Loucy (cell line): ENCODE measurements around the gene DUSP5.
"Not testable (repeated sequence)": the region's sequence is repeated elsewhere in the genome, so short reads cannot be mapped to it uniquely, and the experiment has no call there.

Experiments used
- H2AFZ ChIP-seq: fragments of 200-600 bp; sonication (generic); 2 replicates; pipeline ENCODE4 v1.6.0; 2016; ENCODE audit warnings: antibody characterized with exemption, mild to moderate bottlenecking, low read length, moderate library complexity
- H3F3A ChIP-seq: fragments of 200-600 bp; 2 replicates; pipeline ENCODE4 v1.6.0; 2016; ENCODE audit warnings: antibody characterized with exemption, low read depth, mild to moderate bottlenecking
- H3K27me3 ChIP-seq: fragments of 200-600 bp; sonication (generic); 2 replicates; pipeline ENCODE4 v1.6.1; 2014; ENCODE audit warnings: low read length, mild to moderate bottlenecking; ENCODE audit not compliant: insufficient read depth, poor library complexity, severe bottlenecking
- H3K36me3 ChIP-seq: fragments of 200-600 bp; sonication (generic); 2 replicates; pipeline ENCODE4 v1.6.1; 2016; ENCODE audit warnings: low read length; ENCODE audit not compliant: insufficient read depth
- H3K4me1 ChIP-seq: fragments of 200-600 bp; sonication (generic); 2 replicates; pipeline ENCODE4 v1.5.1; 2014; ENCODE audit warnings: low read length, mild to moderate bottlenecking; ENCODE audit not compliant: insufficient read depth, poor library complexity, severe bottlenecking
- H3K4me2 ChIP-seq: fragments of 200-600 bp; sonication (generic); 2 replicates; pipeline ENCODE4 v1.6.0; 2014; ENCODE audit warnings: antibody characterized with exemption, low read length, low read depth, mild to moderate bottlenecking; ENCODE audit not compliant: poor library complexity, severe bottlenecking
- H3K4me3 ChIP-seq: fragments of 200-600 bp; sonication (generic); 2 replicates; pipeline ENCODE4 v1.5.1; 2014; ENCODE audit warnings: low read length, mild to moderate bottlenecking, mixed read lengths; ENCODE audit not compliant: poor library complexity, severe bottlenecking
- H3K79me2 ChIP-seq: fragments of 200-600 bp; sonication (generic); 2 replicates; pipeline ENCODE4 v1.6.1; 2014; ENCODE audit warnings: low read length; ENCODE audit not compliant: insufficient read depth
- H3K9ac ChIP-seq: fragments of 200-600 bp; sonication (generic); 2 replicates; pipeline ENCODE4 v1.6.0; 2014; ENCODE audit warnings: mild to moderate bottlenecking, low read depth, low read length, moderate library complexity; ENCODE audit not compliant: poor library complexity, severe bottlenecking
- H3K9me2 ChIP-seq: fragments of 200-600 bp; sonication (generic); replicated peaks from 2 replicates; pipeline ENCODE4 v1.6.1; 2016; ENCODE audit warnings: low read depth, low read length, mixed read lengths
- H3K9me3 ChIP-seq: fragments of 200-600 bp; sonication (generic); 2 replicates; pipeline ENCODE4 v1.6.1; 2014; ENCODE audit warnings: mild to moderate bottlenecking, antibody characterized with exemption, low read length, low read depth; ENCODE audit not compliant: insufficient read depth
- H4K20me1 ChIP-seq: fragments of 200-600 bp; sonication (generic); 2 replicates; pipeline ENCODE4 v1.6.0; 2014; ENCODE audit warnings: antibody characterized with exemption, low read length, mild to moderate bottlenecking; ENCODE audit not compliant: insufficient read depth, poor library complexity, severe bottlenecking
- EZH2phosphoT487 ChIP-seq: fragments of 200-600 bp; IDR thresholded peaks from 2 replicates; pipeline ENCODE4 v1.6.1; 2018; ENCODE audit warnings: antibody characterized with exemption, mild to moderate bottlenecking, moderate library complexity, borderline replicate concordance
- TF ChIP-seq, protein P1 (sequence below): fragments of 200-600 bp; sonication (generic); conservative IDR thresholded peaks from 2 replicates; pipeline ENCODE4 v1.5.1; 2014; ENCODE audit warnings: mild to moderate bottlenecking, antibody characterized with exemption, low read length

Gene DUSP5

DNA sequence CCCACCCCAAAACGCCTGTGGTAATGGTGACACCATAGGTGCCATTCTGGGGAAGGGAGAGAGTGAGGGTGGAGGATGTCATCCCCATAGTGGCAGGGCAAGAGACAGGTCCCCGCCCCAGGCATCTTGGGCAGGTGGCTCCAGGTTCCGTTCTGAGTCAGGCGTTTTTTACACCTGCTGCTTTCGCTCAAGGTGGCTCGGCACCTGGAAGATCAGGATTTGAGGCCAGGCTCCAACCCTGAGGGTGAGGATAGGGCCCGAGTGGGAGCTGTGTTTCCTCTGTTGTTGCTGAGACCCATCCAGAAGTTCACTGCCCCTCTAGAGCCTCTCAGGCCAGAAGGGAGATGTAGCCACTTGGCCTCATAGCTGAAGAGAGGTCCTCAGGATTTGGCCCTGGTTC lies 36.6 kb upstream of the DUSP5 start:
- Histone ChIP-seq H3K4me1 (peaks cover 42% of the 10 kb centered on the region), H3K79me2 (no peaks in the 10 kb centered on the region), H3F3A (no peaks in the 10 kb centered on the region), H3K9me3 (no peaks in the 10 kb centered on the region), H3K9me2 (no peaks in the 10 kb centered on the region), H2AFZ (no peak overlapping the region), H3K9ac (no peak overlapping the region), H4K20me1 (no peaks in the 10 kb centered on the region), H3K4me2 (no peak overlapping the region), H3K27me3 (no peaks in the 10 kb centered on the region), H3K4me3 (no peak overlapping the region), H3K36me3 (no peaks in the 10 kb centered on the region)
- no peak for TF ChIP-seq EZH2phosphoT487

DNA sequence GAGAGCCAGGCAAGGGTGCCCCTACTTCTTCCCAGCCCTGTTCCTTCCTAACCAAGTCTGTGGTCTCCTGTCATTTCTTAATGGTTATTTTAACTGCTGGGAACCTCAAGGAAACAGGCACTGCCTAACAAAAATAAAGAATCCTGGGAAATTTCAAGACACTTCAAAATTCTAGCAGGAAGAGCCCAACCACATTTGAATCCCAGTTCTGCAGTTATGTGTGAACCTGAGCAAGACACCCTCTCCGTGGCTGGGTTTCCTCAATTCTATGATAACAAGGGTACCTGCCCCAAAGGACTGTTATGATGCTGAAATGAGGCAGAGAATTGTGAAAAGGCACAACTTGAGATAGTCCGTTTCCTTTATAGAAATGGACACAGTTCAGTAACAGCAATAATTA lies 36.2 kb upstream of the DUSP5 start:
- no peak overlapping the region for H3K4me2 ChIP-seq
- no peaks in the 10 kb centered on the region for H3K27me3 ChIP-seq
- H3K36me3 ChIP-seq = no peaks in the 10 kb centered on the region
- no peaks in the 10 kb centered on the region for H3K9me3 ChIP-seq
- no peaks in the 10 kb centered on the region for H3F3A ChIP-seq
- no peak overlapping the region for H2AFZ ChIP-seq
- no peaks in the 10 kb centered on the region for H4K20me1 ChIP-seq
- no peak for TF ChIP-seq EZH2phosphoT487
- TF ChIP-seq, protein P1, sequence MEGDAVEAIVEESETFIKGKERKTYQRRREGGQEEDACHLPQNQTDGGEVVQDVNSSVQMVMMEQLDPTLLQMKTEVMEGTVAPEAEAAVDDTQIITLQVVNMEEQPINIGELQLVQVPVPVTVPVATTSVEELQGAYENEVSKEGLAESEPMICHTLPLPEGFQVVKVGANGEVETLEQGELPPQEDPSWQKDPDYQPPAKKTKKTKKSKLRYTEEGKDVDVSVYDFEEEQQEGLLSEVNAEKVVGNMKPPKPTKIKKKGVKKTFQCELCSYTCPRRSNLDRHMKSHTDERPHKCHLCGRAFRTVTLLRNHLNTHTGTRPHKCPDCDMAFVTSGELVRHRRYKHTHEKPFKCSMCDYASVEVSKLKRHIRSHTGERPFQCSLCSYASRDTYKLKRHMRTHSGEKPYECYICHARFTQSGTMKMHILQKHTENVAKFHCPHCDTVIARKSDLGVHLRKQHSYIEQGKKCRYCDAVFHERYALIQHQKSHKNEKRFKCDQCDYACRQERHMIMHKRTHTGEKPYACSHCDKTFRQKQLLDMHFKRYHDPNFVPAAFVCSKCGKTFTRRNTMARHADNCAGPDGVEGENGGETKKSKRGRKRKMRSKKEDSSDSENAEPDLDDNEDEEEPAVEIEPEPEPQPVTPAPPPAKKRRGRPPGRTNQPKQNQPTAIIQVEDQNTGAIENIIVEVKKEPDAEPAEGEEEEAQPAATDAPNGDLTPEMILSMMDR = no peak
- H3K79me2 ChIP-seq = no peaks in the 10 kb centered on the region
- H3K9me2 ChIP-seq = no peaks in the 10 kb centered on the region
- no peak overlapping the region for H3K4me3 ChIP-seq
- H3K4me1 ChIP-seq = peaks cover 41% of the 10 kb centered on the region
- H3K9ac ChIP-seq = no peak overlapping the region

DNA sequence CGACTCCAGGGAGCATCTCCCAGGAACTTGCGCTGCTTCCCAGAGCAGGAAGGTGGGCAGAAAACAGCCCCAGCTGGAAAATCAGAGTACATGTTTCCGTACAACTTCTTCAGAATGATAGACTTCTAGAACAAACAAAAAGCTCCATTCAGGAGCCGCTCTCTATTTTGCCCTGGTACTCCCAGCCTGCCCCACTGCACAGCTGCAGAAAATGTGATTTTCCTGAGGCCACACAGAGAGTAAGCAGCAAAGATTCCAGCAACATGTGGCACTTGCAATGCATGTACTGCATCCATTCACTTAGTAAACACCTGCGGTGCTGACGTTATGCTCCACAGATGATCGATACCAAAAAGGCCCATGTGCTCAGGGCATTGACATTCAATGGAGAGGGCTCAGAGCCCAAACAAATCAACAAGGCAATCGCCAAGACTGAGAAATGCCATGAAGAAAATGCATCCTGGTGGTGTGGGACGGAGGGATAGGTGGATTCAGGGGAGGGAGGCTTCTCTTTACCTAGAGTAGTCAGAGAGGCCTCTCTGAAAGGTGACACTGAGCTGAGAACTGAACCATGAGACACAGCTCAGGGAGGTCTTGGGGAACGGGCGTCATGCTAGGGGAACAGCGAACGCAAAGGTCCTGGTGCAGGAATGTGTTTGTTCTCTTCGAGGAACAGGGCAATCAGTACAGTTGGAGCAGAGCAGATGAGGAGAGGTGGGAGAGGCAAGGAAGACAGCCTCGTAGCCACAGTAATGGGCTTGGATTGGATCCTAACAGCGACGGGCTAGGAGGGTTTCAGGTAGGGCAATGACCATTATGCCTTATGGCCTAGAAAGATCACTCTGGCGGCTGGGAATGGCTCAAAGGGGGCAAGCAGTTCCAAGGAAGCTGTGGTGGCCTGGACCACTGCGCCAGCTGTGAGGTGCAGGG lies 35.3 kb upstream of the DUSP5 start:
- no peak overlapping the region for H3K4me2 ChIP-seq
- H3K4me3 ChIP-seq = no peak overlapping the region
- no peaks in the 10 kb centered on the region for H3K9me2 ChIP-seq
- H3K4me1 ChIP-seq = peaks cover 41% of the 10 kb centered on the region
- no peak overlapping the region for H2AFZ ChIP-seq
- no peaks in the 10 kb centered on the region for H3K27me3 ChIP-seq
- H4K20me1 ChIP-seq = no peaks in the 10 kb centered on the region
- no peaks in the 10 kb centered on the region for H3K79me2 ChIP-seq
- no peaks in the 10 kb centered on the region for H3F3A ChIP-seq
- H3K36me3 ChIP-seq = no peaks in the 10 kb centered on the region
- TF ChIP-seq, protein P1 = no peak
- TF ChIP-seq EZH2phosphoT487 = no peak
- H3K9me3 ChIP-seq = no peaks in the 10 kb centered on the region
- H3K9ac ChIP-seq = no peak overlapping the region

DNA sequence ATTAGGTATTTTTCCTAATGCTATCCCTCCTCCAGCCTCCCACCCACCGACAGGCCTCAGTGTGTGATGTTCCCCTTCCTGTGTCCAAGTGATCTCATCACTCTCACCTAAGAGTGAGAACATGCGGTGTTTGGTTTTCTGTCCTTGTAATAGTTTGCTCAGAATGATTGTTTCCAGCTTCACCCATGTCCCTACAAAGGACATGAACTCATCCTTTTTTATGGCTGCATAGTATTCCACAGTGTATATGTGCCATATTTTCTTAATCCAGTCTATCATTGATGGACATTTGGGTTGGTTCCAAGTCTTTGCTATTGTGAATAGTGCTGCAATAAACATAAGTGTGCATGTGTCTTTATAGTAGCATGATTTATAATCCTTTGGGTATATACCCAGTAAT lies 29.4 kb upstream of the DUSP5 start:
- H4K20me1 ChIP-seq, H3K27me3 ChIP-seq, H3K9me2 ChIP-seq, H3K4me3 ChIP-seq, H3K9ac ChIP-seq, H2AFZ ChIP-seq, H3K4me2 ChIP-seq, H3K36me3 ChIP-seq, H3F3A ChIP-seq, H3K79me2 ChIP-seq, H3K9me3 ChIP-seq: not testable (repeated sequence)
- H3K4me1 ChIP-seq = peaks cover 17% of the 10 kb centered on the region

DNA sequence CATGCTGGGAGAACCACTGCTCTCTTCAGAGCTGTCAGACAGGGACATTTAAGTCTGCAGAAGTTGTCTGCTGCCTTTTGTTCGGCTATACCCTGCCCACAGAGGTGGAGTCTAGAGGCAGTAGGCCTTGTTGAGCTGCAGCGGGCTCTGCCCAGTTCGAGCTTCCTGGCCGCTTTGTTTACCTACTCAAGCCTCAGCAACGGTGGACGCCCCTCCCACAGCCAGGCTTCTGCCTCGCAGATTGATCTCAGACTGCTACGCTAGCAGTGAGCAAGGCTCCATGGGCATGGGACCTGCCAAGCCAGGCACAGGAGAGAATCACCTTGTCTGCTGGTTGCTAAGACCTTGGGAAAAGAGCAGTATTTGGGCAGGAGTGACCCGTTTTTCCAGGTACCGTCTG lies 27.2 kb upstream of the DUSP5 start:
- H3K9ac ChIP-seq, H4K20me1 ChIP-seq, H3K9me3 ChIP-seq, H3F3A ChIP-seq, H3K4me3 ChIP-seq, H3K9me2 ChIP-seq, H3K4me1 ChIP-seq, H3K27me3 ChIP-seq, H2AFZ ChIP-seq, H3K4me2 ChIP-seq, H3K79me2 ChIP-seq, H3K36me3 ChIP-seq: not testable (repeated sequence)
